Measurements from ENCODE around the gene MRTFB.

DNA sequence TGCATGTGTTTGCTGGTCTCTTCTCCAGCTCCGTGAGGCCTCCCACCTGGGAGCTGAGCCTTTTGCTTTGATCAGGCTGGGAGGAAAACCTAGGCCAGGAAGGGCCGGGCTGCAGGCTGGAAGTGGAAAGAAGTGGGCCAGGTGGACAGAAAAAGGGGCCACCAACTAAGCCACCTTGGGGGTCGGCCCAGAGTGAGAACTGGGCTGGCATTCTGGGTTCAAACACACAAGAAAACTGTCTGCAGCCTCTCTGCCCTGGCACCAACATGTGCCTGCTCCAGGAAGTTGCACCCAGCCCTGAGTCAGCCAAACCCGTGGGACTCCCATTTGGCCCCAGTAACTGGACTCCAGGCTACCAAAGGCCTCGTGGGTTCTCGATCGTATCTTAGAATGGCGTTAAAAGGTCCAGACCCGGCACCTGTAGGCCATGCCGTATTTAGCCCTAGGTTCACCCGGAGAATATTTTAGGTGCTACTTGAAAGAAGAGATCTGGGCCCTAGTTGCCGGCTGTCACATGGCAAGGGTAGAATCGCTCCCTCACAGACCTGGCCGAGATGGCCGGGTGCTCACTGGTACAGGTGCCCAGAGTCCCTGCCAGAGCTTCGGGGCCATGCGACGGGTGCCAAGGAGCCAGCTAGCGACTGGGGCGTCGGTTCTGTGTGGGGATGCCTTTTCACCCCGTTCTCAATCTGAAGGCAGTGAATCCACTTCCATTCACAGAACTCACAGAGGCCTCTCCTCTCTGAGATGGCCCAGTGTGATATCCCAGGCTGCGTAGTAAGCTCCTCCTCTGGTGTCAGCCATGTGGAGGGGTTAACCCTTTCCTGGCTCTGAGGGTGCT lies 236.6 kb downstream of the MRTFB start:
- TF ChIP-seq, protein P1, sequence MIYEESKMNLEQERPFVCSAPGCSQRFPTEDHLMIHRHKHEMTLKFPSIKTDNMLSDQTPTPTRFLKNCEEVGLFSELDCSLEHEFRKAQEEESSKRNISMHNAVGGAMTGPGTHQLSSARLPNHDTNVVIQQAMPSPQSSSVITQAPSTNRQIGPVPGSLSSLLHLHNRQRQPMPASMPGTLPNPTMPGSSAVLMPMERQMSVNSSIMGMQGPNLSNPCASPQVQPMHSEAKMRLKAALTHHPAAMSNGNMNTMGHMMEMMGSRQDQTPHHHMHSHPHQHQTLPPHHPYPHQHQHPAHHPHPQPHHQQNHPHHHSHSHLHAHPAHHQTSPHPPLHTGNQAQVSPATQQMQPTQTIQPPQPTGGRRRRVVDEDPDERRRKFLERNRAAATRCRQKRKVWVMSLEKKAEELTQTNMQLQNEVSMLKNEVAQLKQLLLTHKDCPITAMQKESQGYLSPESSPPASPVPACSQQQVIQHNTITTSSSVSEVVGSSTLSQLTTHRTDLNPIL (CRISPR knock-in tag; IDR thresholded peaks at IDR 0.05; ENCODE audit: low read depth) = no peak
- TF ChIP-seq GLIS3 (CRISPR knock-in tag; IDR thresholded peaks at IDR 0.05) (no peak), SNAI2 (CRISPR knock-in tag; IDR thresholded peaks at IDR 0.05) (no peak), ZNF565 (CRISPR knock-in tag; conservative IDR thresholded peaks at IDR 0.05; ENCODE audit: low read depth) (no peak), PATZ1 (CRISPR knock-in tag; IDR thresholded peaks at IDR 0.05; ENCODE audit: borderline replicate concordance) (no peak), ZNF8 (CRISPR knock-in tag; IDR thresholded peaks at IDR 0.05) (no peak)
